Activated CD4-positive, alpha-beta memory T cell treated with anti-CD3 and anti-CD28 coated beads, Interleukin-2, amount 10 ng/mL, durations not matched to agents 7 days and 5 days (primary cell): ENCODE data around the gene WNK1. TPM values are rescaled to one million over a fixed set of nuclear protein-coding genes. Genes with fewer than 3 reads are reported as not detected.
A peak's percentile ranks its signal among the peaks of the same experiment; 100 is the strongest.

Experiments used
- CTCF ChIA-PET: fragments of 350-600 bp; sonication (Branson Sonifier 250); formaldehyde crosslinking; loops from one replicate; lab custom pipeline; 2021; ENCODE audit warnings: antibody characterized with exemption, inconsistent platforms; lab: Charles Lee
- POLR2A ChIA-PET: fragments of 350-600 bp; sonication (Branson Sonifier 250); formaldehyde crosslinking; loops from one replicate; lab custom pipeline; 2021; ENCODE audit warnings: antibody characterized with exemption; lab: Charles Lee
- DNase-seq: peaks from one replicate; pipeline ENCODE4 v3.0.0-alpha.2; 2020
- H3K27ac Mint-ChIP-seq: one replicate; pipeline ENCODE4 v1.8.0; 2021; ENCODE audit warnings: mild to moderate bottlenecking, mixed read lengths
- H3K27me3 Mint-ChIP-seq: one replicate; pipeline ENCODE4 v1.8.0; 2021; ENCODE audit warnings: mixed read lengths
- H3K36me3 Mint-ChIP-seq: one replicate; pipeline ENCODE4 v1.8.0; 2021; ENCODE audit warnings: low read depth, mixed read lengths
- H3K4me1 Mint-ChIP-seq: one replicate; pipeline ENCODE4 v1.8.0; 2021; ENCODE audit warnings: mixed read lengths
- H3K4me3 Mint-ChIP-seq: one replicate; pipeline ENCODE4 v1.8.0; 2021; ENCODE audit warnings: mild to moderate bottlenecking, mixed read lengths
- H3K9me3 Mint-ChIP-seq: one replicate; pipeline ENCODE4 v1.8.0; 2021; ENCODE audit warnings: mixed read lengths
- total RNA-seq, 2 experiments: library from RNA; stranded (reverse); gene quantifications; one replicate each; pipeline ENCODE4 v1.2.3, GENCODE V29; 2021

WNK1 gene
- total RNA-seq, 2 experiments from 2014 or later: 154 to 180 TPM

GRCh38 chr12:726281-727140 is 25.9 kb upstream of the WNK1 start:
- H3K9me3 Mint-ChIP-seq: peaks cover 8% of the 10 kb centered on the region
- peaks cover 56% of the 10 kb centered on the region for H3K4me1 Mint-ChIP-seq
- H3K4me3 Mint-ChIP-seq: no peak overlapping the region
- ChIA-PET CTCF (interaction anchor here (1.4 to 3.8 kb wide), 3 partner anchors 13 to 45 kb away, joined by 3 to 47 read pairs (median 4); partner anchors contain the start of gene WNK1), POLR2A (interaction anchor here (2.5 to 5.8 kb wide), 3 partner anchors 12 to 26 kb away, joined by 14 to 81 read pairs (median 17); partner anchors contain the start of gene WNK1)
- H3K27ac Mint-ChIP-seq: no peak overlapping the region
- peaks cover 17% of the 10 kb centered on the region for H3K36me3 Mint-ChIP-seq
- H3K27me3 Mint-ChIP-seq: no peaks in the 10 kb centered on the region
- DNase-seq: no peak

- Mint-ChIP-seq H3K9me3 (peaks cover 8% of the 10 kb centered on the region), H3K36me3 (peaks cover 17% of the 10 kb centered on the region), H3K4me1 (peaks cover 55% of the 10 kb centered on the region), H3K4me3 (no peak overlapping the region), H3K27me3 (no peaks in the 10 kb centered on the region), H3K27ac (no peak overlapping the region)
- DNase-seq: no peak
- POLR2A ChIA-PET: interaction anchor here (2.4 to 5.8 kb wide), 4 partner anchors 11 to 58 kb away, joined by 9 to 81 read pairs (median 16); partner anchors contain the start of gene WNK1
- CTCF ChIA-PET: interaction anchor here (0.7 to 3.8 kb wide), 5 partner anchors 12 to 158 kb away, joined by 3 to 47 read pairs (median 3); partner anchors contain the start of gene WNK1
Observed at GRCh38 chr12:727321-727720, 25.1 kb upstream of the WNK1 start.

- ChIA-PET CTCF (interaction anchor here (0.6 to 3.8 kb wide), 8 partner anchors 10 to 63 kb away, joined by 3 to 47 read pairs (median 4); partner anchors contain the start of gene WNK1), POLR2A (interaction anchor here (0.9 to 5.8 kb wide), 21 partner anchors 9 to 221 kb away, joined by 3 to 81 read pairs (median 4); partner anchors contain the start of genes RAD52 and WNK1)
- H3K36me3 Mint-ChIP-seq: peaks cover 17% of the 10 kb centered on the region
- H3K27ac Mint-ChIP-seq: peak overlapping the region; percentile 79
- peak; percentile 28 for DNase-seq
- H3K27me3 Mint-ChIP-seq: no peaks in the 10 kb centered on the region
- H3K4me3 Mint-ChIP-seq: no peak overlapping the region
- peaks cover 45% of the 10 kb centered on the region for H3K4me1 Mint-ChIP-seq
- H3K9me3 Mint-ChIP-seq: peaks cover 8% of the 10 kb centered on the region
Observed at GRCh38 chr12:728781-729180, 23.6 kb upstream of the WNK1 start.

GRCh38 chr12:729221-729620 is 23.2 kb upstream of the WNK1 start:
- Mint-ChIP-seq H3K27me3 (no peaks in the 10 kb centered on the region), H3K4me3 (no peak overlapping the region), H3K36me3 (peaks cover 17% of the 10 kb centered on the region), H3K4me1 (peaks cover 41% of the 10 kb centered on the region), H3K27ac (peak overlapping the region; percentile 79), H3K9me3 (peaks cover 8% of the 10 kb centered on the region)
- ChIA-PET POLR2A (interaction anchor here (0.9 to 5.8 kb wide), 17 partner anchors 9 to 220 kb away, joined by 3 to 81 read pairs (median 4); partner anchors contain the start of genes RAD52 and WNK1), CTCF (interaction anchor here (0.6 to 3.8 kb wide), 7 partner anchors 10 to 55 kb away, joined by 3 to 47 read pairs (median 4); partner anchors contain the start of gene WNK1)
- DNase-seq: no peak

- no peaks in the 10 kb centered on the region for H3K27me3 Mint-ChIP-seq
- no peak for DNase-seq
- POLR2A ChIA-PET: interaction anchor here (5.8 kb wide), 1 partner anchor 22 kb away, joined by 81 read pairs; the partner anchor contains the start of gene WNK1
- peaks cover 8% of the 10 kb centered on the region for H3K9me3 Mint-ChIP-seq
- CTCF ChIA-PET: no interaction called here
- H3K27ac Mint-ChIP-seq: no peak overlapping the region
- H3K36me3 Mint-ChIP-seq: peaks cover 15% of the 10 kb centered on the region
- no peak overlapping the region for H3K4me3 Mint-ChIP-seq
- H3K4me1 Mint-ChIP-seq: peaks cover 30% of the 10 kb centered on the region
Observed at GRCh38 chr12:730550-730949, 21.8 kb upstream of the WNK1 start.

- ChIA-PET POLR2A (interaction anchor here (2.9 kb wide), 1 partner anchor 9 kb away, joined by 17 read pairs; no protein-coding TSS in a partner anchor), CTCF (interaction anchor here (3.0 to 3.6 kb wide), 2 partner anchors 8 to 13 kb away, joined by 14 to 25 read pairs; no protein-coding TSS in a partner anchor)
- no peaks in the 10 kb centered on the region for H3K27me3 Mint-ChIP-seq
- H3K27ac Mint-ChIP-seq: no peak overlapping the region
- no peaks in the 10 kb centered on the region for H3K36me3 Mint-ChIP-seq
- H3K9me3 Mint-ChIP-seq: no peaks in the 10 kb centered on the region
- no peak overlapping the region for H3K4me3 Mint-ChIP-seq
- no peak for DNase-seq
- peaks cover 8% of the 10 kb centered on the region for H3K4me1 Mint-ChIP-seq
Observed at GRCh38 chr12:737122-737739, 15.1 kb upstream of the WNK1 start.

- Mint-ChIP-seq H3K9me3 (no peaks in the 10 kb centered on the region), H3K4me1 (peaks cover 15% of the 10 kb centered on the region), H3K4me3 (no peak overlapping the region), H3K27me3 (no peaks in the 10 kb centered on the region), H3K36me3 (no peaks in the 10 kb centered on the region), H3K27ac (no peak overlapping the region)
- POLR2A ChIA-PET: interaction anchor here (1.3 to 4.4 kb wide), 3 partner anchors 11 to 72 kb away, joined by 3 to 23 read pairs (median 17); partner anchors contain the start of gene WNK1
- CTCF ChIA-PET: interaction anchor here (1.0 to 3.6 kb wide), 5 partner anchors 10 to 163 kb away, joined by 3 to 25 read pairs (median 4); no protein-coding TSS in a partner anchor
- DNase-seq: no peak
Observed at GRCh38 chr12:738712-739111, 13.7 kb upstream of the WNK1 start.

- DNase-seq: no peak
- Mint-ChIP-seq H3K36me3 (no peaks in the 10 kb centered on the region), H3K9me3 (no peaks in the 10 kb centered on the region), H3K27me3 (no peaks in the 10 kb centered on the region), H3K4me3 (no peak overlapping the region), H3K4me1 (peaks cover 21% of the 10 kb centered on the region), H3K27ac (no peak overlapping the region)
- CTCF ChIA-PET: interaction anchor here (1.1 to 3.6 kb wide), 4 partner anchors 11 to 163 kb away, joined by 3 to 25 read pairs (median 9); no protein-coding TSS in a partner anchor
- POLR2A ChIA-PET: interaction anchor here (1.3 to 4.4 kb wide), 3 partner anchors 11 to 73 kb away, joined by 3 to 23 read pairs (median 17); partner anchors contain the start of gene WNK1
Observed at GRCh38 chr12:739349-739748, 13.0 kb upstream of the WNK1 start.

- POLR2A ChIA-PET: interaction anchor here (0.9 to 4.4 kb wide), 2 partner anchors 11 to 12 kb away, joined by 4 to 23 read pairs; partner anchors contain the start of gene WNK1
- no peak overlapping the region for H3K4me3 Mint-ChIP-seq
- no peak for DNase-seq
- CTCF ChIA-PET: interaction anchor here (1.0 to 3.7 kb wide), 3 partner anchors 10 to 165 kb away, joined by 3 to 31 read pairs (median 14); partner anchors contain the start of gene WNK1
- no peaks in the 10 kb centered on the region for H3K36me3 Mint-ChIP-seq
- peaks cover 26% of the 10 kb centered on the region for H3K4me1 Mint-ChIP-seq
- no peak overlapping the region for H3K27ac Mint-ChIP-seq
- no peaks in the 10 kb centered on the region for H3K9me3 Mint-ChIP-seq
- no peaks in the 10 kb centered on the region for H3K27me3 Mint-ChIP-seq
Observed at GRCh38 chr12:740921-741320, 11.5 kb upstream of the WNK1 start.

- CTCF ChIA-PET: interaction anchor here (1.1 to 5.0 kb wide), 18 partner anchors 8 to 343 kb away, joined by 3 to 118 read pairs (median 26); no protein-coding TSS in a partner anchor
Observed at GRCh38 chr12:749751-750270, 2.6 kb upstream of the WNK1 start.

GRCh38 chr12:750366-751191 is 1.8 kb upstream of the WNK1 start:
- H3K4me1 Mint-ChIP-seq: peaks cover 19% of the 10 kb centered on the region
- H3K4me3 Mint-ChIP-seq: no peak overlapping the region
- no peak overlapping the region for H3K27ac Mint-ChIP-seq
- CTCF ChIA-PET: interaction anchor here (0.6 to 5.0 kb wide), 52 partner anchors 9 to 361 kb away, joined by 3 to 118 read pairs (median 4); partner anchors contain the start of genes KDM5A and NINJ2
- H3K36me3 Mint-ChIP-seq: peaks cover 23% of the 10 kb centered on the region
- no peaks in the 10 kb centered on the region for H3K9me3 Mint-ChIP-seq
- H3K27me3 Mint-ChIP-seq: no peaks in the 10 kb centered on the region
- DNase-seq: no peak
- POLR2A ChIA-PET: interaction anchor here (0.9 to 6.3 kb wide), 35 partner anchors 8 to 361 kb away, joined by 3 to 83 read pairs (median 6); partner anchors contain the start of genes ERC1, KDM5A and NINJ2

More at GRCh38 chr12:749751-750270, 2.6 kb upstream of the WNK1 start:
- Mint-ChIP-seq H3K4me3 (peak overlapping the region; percentile 61), H3K9me3 (no peaks in the 10 kb centered on the region), H3K4me1 (peaks cover 21% of the 10 kb centered on the region), H3K36me3 (peaks cover 16% of the 10 kb centered on the region), H3K27me3 (no peaks in the 10 kb centered on the region), H3K27ac (no peak overlapping the region)
- POLR2A ChIA-PET: interaction anchor here (1.2 to 6.3 kb wide), 11 partner anchors 10 to 241 kb away, joined by 3 to 83 read pairs (median 51); partner anchors contain the start of gene ERC1
- no peak for DNase-seq
